ENCODE measurements around the gene L3MBTL2. TPM values are rescaled to one million over a fixed set of nuclear protein-coding genes. Genes with fewer than 3 reads are reported as not detected.
A peak's percentile ranks its signal among the peaks of the same experiment; 100 is the strongest.

L3MBTL2 gene
- total RNA-seq, 1 donor from 2014 or later = 37.9 TPM

- DNase-seq (ENCODE audit: low spot score) = no peak
Observed at GRCh38 chr22:41215409-41215808, 10.3 kb downstream of the L3MBTL2 start.

- no peak for DNase-seq (ENCODE audit: low spot score)
Observed at GRCh38 chr22:41215926-41216325, 10.8 kb downstream of the L3MBTL2 start.

- no peak for DNase-seq (ENCODE audit: low spot score)
Observed at GRCh38 chr22:41216984-41217383, 11.9 kb downstream of the L3MBTL2 start.

- peak; percentile 64 for DNase-seq (ENCODE audit: low spot score)
Observed at GRCh38 chr22:41217553-41218157, 12.5 kb downstream of the L3MBTL2 start.

- DNase-seq (ENCODE audit: low spot score) = no peak
Observed at GRCh38 chr22:41222846-41223507, 17.9 kb downstream of the L3MBTL2 start.

GRCh38 chr22:41223535-41223934 lies 18.4 kb downstream of the L3MBTL2 start:
- no peak for DNase-seq (ENCODE audit: low spot score)

- DNase-seq (ENCODE audit: low spot score) = no peak
Observed at GRCh38 chr22:41226723-41227655, 21.9 kb downstream of the L3MBTL2 start.

- DNase-seq (ENCODE audit: low spot score) = no peak
Observed at GRCh38 chr22:41229215-41229614, 24.1 kb downstream of the L3MBTL2 start.

GRCh38 chr22:41229730-41230400 lies 24.8 kb downstream of the L3MBTL2 start:
- no peak for DNase-seq (ENCODE audit: low spot score)

GRCh38 chr22:41230401-41230785 lies 25.3 kb downstream of the L3MBTL2 start:
- DNase-seq (ENCODE audit: low spot score) = no peak

- no peak for DNase-seq (ENCODE audit: low spot score)
Observed at GRCh38 chr22:41231369-41231768, 26.3 kb downstream of the L3MBTL2 start.

- no peak for DNase-seq (ENCODE audit: low spot score)
Observed at GRCh38 chr22:41234815-41235695, 29.9 kb downstream of the L3MBTL2 start.

- DNase-seq (ENCODE audit: low spot score) = no peak
Observed at GRCh38 chr22:41237036-41237706, 32.1 kb downstream of the L3MBTL2 start.

GRCh38 chr22:41237707-41238569 lies 32.8 kb downstream of the L3MBTL2 start:
- DNase-seq (ENCODE audit: low spot score) = peak; percentile 83

- DNase-seq (ENCODE audit: low spot score) = no peak
Observed at GRCh38 chr22:41238570-41239442, 33.7 kb downstream of the L3MBTL2 start.

GRCh38 chr22:41239443-41240128 lies 34.5 kb downstream of the L3MBTL2 start:
- DNase-seq (ENCODE audit: low spot score) = no peak

- no peak for DNase-seq (ENCODE audit: low spot score)
Observed at GRCh38 chr22:41240377-41241132, 35.4 kb downstream of the L3MBTL2 start, which contains the start of gene CHADL. Gene CHADL (minus strand): TSS chr22:41240931. CDS start chr22:41240881, 50 bp downstream.
